Karpas-422 (cell line): Measurements from ENCODE around the gene ATXN7. TPM values are rescaled to one million over a fixed set of nuclear protein-coding genes. Genes with fewer than 3 reads are reported as not detected.

Source experiments
- DNase-seq: peaks from one replicate; pipeline ENCODE4 v3.0.0-alpha.2; 2015
- H2AFZ ChIP-seq: fragments of 200-600 bp; sonication (generic); 2 replicates; pipeline ENCODE4 v1.6.1; 2014; ENCODE audit warnings: antibody characterized with exemption, low read length, mixed read lengths
- H3K27ac ChIP-seq: fragments of 200-600 bp; sonication (generic); 2 replicates; pipeline ENCODE4 v1.5.1; 2014; ENCODE audit warnings: mild to moderate bottlenecking, low read length, moderate library complexity
- H3K27me3 ChIP-seq: fragments of 200-600 bp; sonication (generic); 2 replicates; pipeline ENCODE4 v1.6.1; 2014; ENCODE audit warnings: low read length, mixed read lengths
- H3K36me3 ChIP-seq: fragments of 200-600 bp; sonication (generic); 2 replicates; pipeline ENCODE4 v1.6.1; 2014; ENCODE audit warnings: low read length, mixed read lengths; ENCODE audit not compliant: insufficient read depth
- H3K4me1 ChIP-seq: fragments of 200-600 bp; sonication (generic); 2 replicates; pipeline ENCODE4 v1.6.1; 2014; ENCODE audit warnings: mild to moderate bottlenecking, low read length, mixed read lengths
- H3K4me2 ChIP-seq: fragments of 200-600 bp; sonication (generic); 2 replicates; pipeline ENCODE4 v1.6.1; 2014; ENCODE audit warnings: low read length, low read depth, mild to moderate bottlenecking; ENCODE audit not compliant: poor library complexity, severe bottlenecking
- H3K4me3 ChIP-seq: fragments of 200-600 bp; sonication (generic); 2 replicates; pipeline ENCODE4 v1.5.1; 2014; ENCODE audit warnings: mild to moderate bottlenecking, antibody characterized with exemption, low read length, mixed read lengths
- H3K79me2 ChIP-seq: fragments of 200-600 bp; sonication (generic); 2 replicates; pipeline ENCODE4 v1.6.1; 2014; ENCODE audit warnings: mild to moderate bottlenecking, low read length, mixed read lengths
- H3K9ac ChIP-seq: fragments of 200-600 bp; sonication (generic); 2 replicates; pipeline ENCODE4 v1.6.0; 2014; ENCODE audit warnings: low read length
- H3K9me2 ChIP-seq: fragments of 200-600 bp; sonication (generic), shearing (Covaris generic); replicated peaks from 2 replicates; pipeline ENCODE4 v1.6.0; 2014; ENCODE audit warnings: mild to moderate bottlenecking, low read length, moderate library complexity; ENCODE audit not compliant: insufficient read depth
- H3K9me3 ChIP-seq: fragments of 300-700, 200-600 bp; sonication (generic); 2 replicates; pipeline ENCODE4 v1.6.1; 2014; ENCODE audit warnings: low read length, mixed read lengths
- H4K20me1 ChIP-seq: fragments of 200-600 bp; sonication (generic); 2 replicates; pipeline ENCODE4 v1.6.1; 2014; ENCODE audit warnings: mild to moderate bottlenecking, antibody characterized with exemption, low read length, low read depth; ENCODE audit not compliant: insufficient read depth
- total RNA-seq: library from RNA; depleted of rRNA; stranded (reverse); fragments of >200 nt; shearing (Covaris generic); gene quantifications from 2 replicates; pipeline ENCODE4 v1.2.3, GENCODE V29; 2014; ENCODE audit warnings: low replicate concordance

Gene ATXN7
- total RNA-seq, 1 experiment from 2014 or later: 33.6 TPM

DNA sequence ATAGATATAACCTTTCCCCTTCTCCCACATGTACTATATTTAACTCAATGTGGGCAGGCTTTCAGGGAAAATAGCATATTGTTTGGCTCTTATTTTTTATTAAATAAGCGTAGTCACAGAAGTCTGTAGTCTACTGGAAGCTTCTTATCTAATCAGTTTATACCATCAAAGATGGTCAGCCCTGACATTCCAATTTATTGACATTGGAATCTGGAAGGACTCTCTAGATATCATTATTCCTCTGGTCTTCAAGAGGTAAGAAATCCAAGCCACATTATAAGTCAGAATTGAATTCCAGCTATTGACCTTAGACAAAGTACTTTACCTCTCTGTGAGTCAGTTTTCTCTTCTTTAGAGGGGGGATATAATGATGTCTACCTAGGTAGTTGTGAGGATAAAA is 87.0 kb downstream of the ATXN7 start:
- H3K27me3 ChIP-seq: no peaks in the 10 kb centered on the region
- no peak overlapping the region for H2AFZ ChIP-seq
- no peak overlapping the region for H3K27ac ChIP-seq
- H3K9me3 ChIP-seq: no peaks in the 10 kb centered on the region
- H3K9ac ChIP-seq: no peak overlapping the region
- peaks cover 97% of the 10 kb centered on the region for H3K79me2 ChIP-seq
- peaks cover 44% of the 10 kb centered on the region for H3K4me1 ChIP-seq
- no peak for DNase-seq
- H3K4me3 ChIP-seq: no peak overlapping the region
- no peaks in the 10 kb centered on the region for H4K20me1 ChIP-seq
- H3K4me2 ChIP-seq: no peak overlapping the region
- H3K9me2 ChIP-seq: no peaks in the 10 kb centered on the region
- no peaks in the 10 kb centered on the region for H3K36me3 ChIP-seq

GRCh38 chr3:63951492-63952247 is 88.0 kb downstream of the ATXN7 start:
- no peak overlapping the region for H3K4me3 ChIP-seq
- no peaks in the 10 kb centered on the region for H3K36me3 ChIP-seq
- no peaks in the 10 kb centered on the region for H4K20me1 ChIP-seq
- no peak overlapping the region for H3K9ac ChIP-seq
- no peak overlapping the region for H3K4me2 ChIP-seq
- no peaks in the 10 kb centered on the region for H3K9me2 ChIP-seq
- no peaks in the 10 kb centered on the region for H3K9me3 ChIP-seq
- no peaks in the 10 kb centered on the region for H3K27me3 ChIP-seq
- no peak overlapping the region for H2AFZ ChIP-seq
- H3K4me1 ChIP-seq: peaks cover 54% of the 10 kb centered on the region
- DNase-seq: no peak
- H3K27ac ChIP-seq: peak overlapping the region; percentile 11; the same call in 1 of the 2 replicates
- peaks cover 97% of the 10 kb centered on the region for H3K79me2 ChIP-seq

DNA sequence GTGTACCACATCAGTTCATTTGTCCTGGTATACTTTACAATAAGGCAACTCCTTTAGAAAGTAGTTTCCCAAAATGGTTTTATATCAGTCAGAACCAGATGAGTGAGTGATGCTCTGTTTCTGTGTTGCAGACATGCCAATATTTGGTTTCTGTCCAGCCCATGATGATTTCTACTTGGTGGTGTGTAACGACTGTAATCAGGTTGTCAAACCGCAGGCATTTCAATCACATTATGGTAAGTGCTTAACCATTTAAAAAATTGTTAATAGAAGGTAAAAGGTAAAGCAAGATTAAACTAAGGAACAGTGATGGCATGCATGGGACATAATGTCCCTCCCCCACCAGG is 88.6 kb downstream of the ATXN7 start:
- Histone ChIP-seq H2AFZ (no peak overlapping the region), H3K36me3 (no peaks in the 10 kb centered on the region), H3K9ac (no peak overlapping the region), H3K79me2 (peaks cover 97% of the 10 kb centered on the region), H4K20me1 (no peaks in the 10 kb centered on the region), H3K4me1 (peaks cover 59% of the 10 kb centered on the region), H3K9me2 (no peaks in the 10 kb centered on the region), H3K27ac (no peak overlapping the region), H3K4me3 (no peak overlapping the region), H3K4me2 (no peak overlapping the region), H3K27me3 (no peaks in the 10 kb centered on the region), H3K9me3 (no peaks in the 10 kb centered on the region)
- no peak for DNase-seq

GRCh38 chr3:63954182-63954581 is 90.5 kb downstream of the ATXN7 start:
- no peaks in the 10 kb centered on the region for H4K20me1 ChIP-seq
- no peak for DNase-seq
- H3K9me3 ChIP-seq: no peaks in the 10 kb centered on the region
- no peaks in the 10 kb centered on the region for H3K9me2 ChIP-seq
- H3K4me2 ChIP-seq: no peak overlapping the region
- no peak overlapping the region for H3K4me3 ChIP-seq
- no peaks in the 10 kb centered on the region for H3K36me3 ChIP-seq
- no peak overlapping the region for H3K27ac ChIP-seq
- H3K79me2 ChIP-seq: peaks cover 98% of the 10 kb centered on the region
- no peak overlapping the region for H3K9ac ChIP-seq
- no peaks in the 10 kb centered on the region for H3K27me3 ChIP-seq
- H2AFZ ChIP-seq: no peak overlapping the region
- H3K4me1 ChIP-seq: peaks cover 75% of the 10 kb centered on the region

- peak overlapping the region; percentile 27 for H3K4me2 ChIP-seq
- H3K9ac ChIP-seq: no peak overlapping the region
- no peak for DNase-seq
- no peak overlapping the region for H3K4me3 ChIP-seq
- H3K4me1 ChIP-seq: peaks cover 74% of the 10 kb centered on the region
- no peaks in the 10 kb centered on the region for H3K27me3 ChIP-seq
- peaks cover 98% of the 10 kb centered on the region for H3K79me2 ChIP-seq
- H4K20me1 ChIP-seq: no peaks in the 10 kb centered on the region
- no peak overlapping the region for H2AFZ ChIP-seq
- no peaks in the 10 kb centered on the region for H3K9me2 ChIP-seq
- no peaks in the 10 kb centered on the region for H3K36me3 ChIP-seq
- H3K27ac ChIP-seq: no peak overlapping the region
- no peaks in the 10 kb centered on the region for H3K9me3 ChIP-seq
Measured at GRCh38 chr3:63955036-63955650, 91.5 kb downstream of the ATXN7 start.

DNA sequence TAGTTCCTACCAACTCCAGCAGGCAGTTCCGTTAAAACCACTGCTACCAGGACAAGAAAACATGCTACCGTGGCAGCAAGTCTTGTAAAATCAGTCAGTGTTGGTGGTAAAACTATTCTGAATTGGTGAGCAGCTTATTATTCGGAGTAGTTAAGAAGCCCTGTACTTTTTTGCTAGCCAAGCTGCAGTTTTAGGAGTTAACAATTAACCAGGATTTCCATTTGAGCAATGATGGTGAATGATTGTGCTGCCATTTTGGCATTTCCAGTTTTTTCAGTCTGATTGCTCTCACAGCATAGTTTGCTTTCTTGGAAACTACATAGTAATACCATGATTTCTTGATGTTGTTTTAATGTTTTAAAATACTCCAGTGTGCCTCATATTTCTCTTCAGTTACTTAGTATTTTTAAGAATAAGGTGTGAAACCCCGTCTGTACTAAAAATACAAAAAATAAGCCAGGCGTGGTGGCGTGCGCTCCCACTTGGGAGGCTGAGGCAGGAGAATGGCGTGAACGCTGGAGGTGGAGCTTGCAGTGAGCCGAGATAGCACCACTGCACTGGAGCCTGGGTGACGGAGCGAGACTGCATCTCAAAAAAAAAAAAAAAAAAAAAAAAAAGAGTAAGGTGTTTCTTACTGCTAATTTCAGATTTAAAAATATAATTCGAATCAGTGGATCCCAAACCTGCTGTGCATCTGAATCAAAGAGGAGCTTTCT is 92.3 kb downstream of the ATXN7 start:
- Histone ChIP-seq H3K36me3 (no peaks in the 10 kb centered on the region), H3K9me2 (no peaks in the 10 kb centered on the region), H3K4me3 (no peak overlapping the region), H3K27me3 (no peaks in the 10 kb centered on the region), H4K20me1 (no peaks in the 10 kb centered on the region), H2AFZ (no peak overlapping the region), H3K9ac (no peak overlapping the region), H3K4me2 (peak overlapping the region; percentile 49), H3K9me3 (no peaks in the 10 kb centered on the region), H3K27ac (0 out of 2 replicates have a peak overlapping the region, but pooled peaks have one; percentile 77), H3K4me1 (peaks cover 72% of the 10 kb centered on the region), H3K79me2 (peaks cover 96% of the 10 kb centered on the region)
- no peak for DNase-seq

DNA sequence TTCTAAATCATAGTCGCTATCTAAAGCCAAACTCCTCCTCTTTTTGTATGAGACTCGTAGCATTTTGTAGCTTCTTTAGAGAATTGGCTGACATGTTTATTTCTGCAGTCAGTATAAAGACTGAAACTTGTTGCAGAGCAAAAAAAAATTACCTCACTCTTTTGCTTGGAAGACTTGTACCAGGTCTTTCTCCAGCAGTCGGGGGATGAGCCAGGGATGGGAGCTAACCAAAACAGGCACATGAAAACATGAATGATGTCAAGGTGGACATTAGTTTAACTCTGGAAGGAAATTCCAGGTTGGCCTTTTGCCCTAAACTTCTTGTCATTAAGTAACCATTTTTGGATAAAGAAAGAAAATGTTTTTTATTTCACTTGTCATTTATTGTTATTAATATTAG is 95.5 kb downstream of the ATXN7 start:
- Histone ChIP-seq H3K36me3 (no peaks in the 10 kb centered on the region), H3K9me3 (no peaks in the 10 kb centered on the region), H4K20me1 (no peaks in the 10 kb centered on the region), H2AFZ (no peak overlapping the region), H3K9ac (no peak overlapping the region), H3K79me2 (peaks cover 94% of the 10 kb centered on the region), H3K27ac (peak overlapping the region; percentile 77), H3K27me3 (no peaks in the 10 kb centered on the region), H3K9me2 (no peaks in the 10 kb centered on the region), H3K4me2 (no peak overlapping the region), H3K4me3 (no peak overlapping the region), H3K4me1 (peaks cover 70% of the 10 kb centered on the region)
- DNase-seq: no peak

GRCh38 chr3:63960048-63960711 is 96.5 kb downstream of the ATXN7 start:
- no peak overlapping the region for H3K9ac ChIP-seq
- peaks cover 95% of the 10 kb centered on the region for H3K79me2 ChIP-seq
- no peak for DNase-seq

More at GRCh38 chr3:63960048-63960711, 96.5 kb downstream of the ATXN7 start:
- Histone ChIP-seq H4K20me1 (no peaks in the 10 kb centered on the region), H3K4me2 (no peak overlapping the region), H3K4me1 (peaks cover 71% of the 10 kb centered on the region), H2AFZ (no peak overlapping the region), H3K4me3 (no peak overlapping the region), H3K36me3 (no peaks in the 10 kb centered on the region), H3K9me3 (no peaks in the 10 kb centered on the region), H3K9me2 (no peaks in the 10 kb centered on the region), H3K27me3 (no peaks in the 10 kb centered on the region), H3K27ac (peak overlapping the region; percentile 77; the same call in 1 of the 2 replicates)
